CD4-positive, alpha-beta T cell treated with Interleukin-2 at 100 ng/mL for 4 hours (primary cell): ENCODE data around the gene KDM7A.

ENCODE experiments used
- DNase-seq: peaks from one replicate; pipeline ENCODE4 v3.0.0-alpha.2; 2020; ENCODE audit warnings: low spot score

Gene KDM7A, protein sequence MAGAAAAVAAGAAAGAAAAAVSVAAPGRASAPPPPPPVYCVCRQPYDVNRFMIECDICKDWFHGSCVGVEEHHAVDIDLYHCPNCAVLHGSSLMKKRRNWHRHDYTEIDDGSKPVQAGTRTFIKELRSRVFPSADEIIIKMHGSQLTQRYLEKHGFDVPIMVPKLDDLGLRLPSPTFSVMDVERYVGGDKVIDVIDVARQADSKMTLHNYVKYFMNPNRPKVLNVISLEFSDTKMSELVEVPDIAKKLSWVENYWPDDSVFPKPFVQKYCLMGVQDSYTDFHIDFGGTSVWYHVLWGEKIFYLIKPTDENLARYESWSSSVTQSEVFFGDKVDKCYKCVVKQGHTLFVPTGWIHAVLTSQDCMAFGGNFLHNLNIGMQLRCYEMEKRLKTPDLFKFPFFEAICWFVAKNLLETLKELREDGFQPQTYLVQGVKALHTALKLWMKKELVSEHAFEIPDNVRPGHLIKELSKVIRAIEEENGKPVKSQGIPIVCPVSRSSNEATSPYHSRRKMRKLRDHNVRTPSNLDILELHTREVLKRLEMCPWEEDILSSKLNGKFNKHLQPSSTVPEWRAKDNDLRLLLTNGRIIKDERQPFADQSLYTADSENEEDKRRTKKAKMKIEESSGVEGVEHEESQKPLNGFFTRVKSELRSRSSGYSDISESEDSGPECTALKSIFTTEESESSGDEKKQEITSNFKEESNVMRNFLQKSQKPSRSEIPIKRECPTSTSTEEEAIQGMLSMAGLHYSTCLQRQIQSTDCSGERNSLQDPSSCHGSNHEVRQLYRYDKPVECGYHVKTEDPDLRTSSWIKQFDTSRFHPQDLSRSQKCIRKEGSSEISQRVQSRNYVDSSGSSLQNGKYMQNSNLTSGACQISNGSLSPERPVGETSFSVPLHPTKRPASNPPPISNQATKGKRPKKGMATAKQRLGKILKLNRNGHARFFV

GRCh38 chr7:140176811-140177702 is at the start of gene KDM7A:
KDM7A (minus strand) TSS chr7:140176983; CDS start chr7:140176937, 46 bp downstream.
- DNase-seq, result peak; percentile 89

- DNase-seq, result peak; percentile 12
Measured at GRCh38 chr7:140225562-140226249, 48.9 kb upstream of the KDM7A start.

DNA sequence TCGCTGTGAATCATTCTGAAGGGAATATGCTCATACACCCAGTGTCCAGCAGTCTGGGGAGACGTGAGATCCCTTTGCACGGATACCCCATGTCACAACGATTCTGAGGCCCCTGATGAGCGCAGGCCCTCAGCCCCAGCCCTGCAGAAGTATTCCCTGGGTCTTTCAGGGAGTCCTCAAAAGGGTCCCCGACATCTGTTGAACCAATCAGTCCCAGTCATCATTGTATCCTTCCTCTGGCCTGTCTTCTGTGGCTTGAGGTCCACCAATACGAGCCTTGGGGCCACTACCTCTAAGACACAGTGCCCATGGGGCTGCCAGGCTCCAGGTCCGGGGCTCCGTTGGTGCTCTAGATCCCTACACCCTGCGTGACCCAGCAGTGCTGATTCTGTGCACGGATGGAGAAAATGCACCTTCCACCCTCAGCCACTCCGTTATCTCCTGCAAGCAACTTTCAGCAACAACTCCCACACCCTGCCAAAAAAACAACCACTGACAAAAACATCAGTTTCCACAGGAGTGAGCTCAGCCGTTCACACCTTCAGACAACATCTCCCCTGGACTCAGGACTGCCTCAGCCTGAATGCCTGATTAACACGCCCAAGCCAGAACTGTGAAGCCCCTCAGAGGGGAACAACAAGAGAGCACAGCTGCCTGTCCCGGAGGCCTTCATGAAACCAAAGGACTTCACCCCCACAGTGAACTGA is 46.9 kb upstream of the KDM7A start:
- DNase-seq, result peak; percentile 17

DNA sequence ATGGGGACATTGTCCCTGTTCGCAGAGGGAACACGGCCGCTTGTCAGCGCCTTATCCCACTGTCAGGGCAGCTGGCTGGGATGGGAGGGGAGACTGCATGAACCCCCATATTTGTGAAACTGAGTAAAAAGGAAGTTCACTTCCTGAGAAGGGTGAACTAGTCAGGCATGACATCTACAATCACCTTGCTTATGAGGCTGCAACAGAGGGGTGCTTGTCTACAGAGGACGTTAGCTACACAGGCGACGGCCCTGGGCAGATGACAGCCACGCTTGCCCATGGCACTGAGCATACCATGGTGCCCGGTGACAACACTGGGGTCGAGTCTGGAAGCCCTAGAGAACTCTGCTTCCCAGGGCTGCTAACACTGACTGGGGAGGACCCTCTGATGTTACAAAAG is 46.0 kb upstream of the KDM7A start:
- DNase-seq, result no peak

DNA sequence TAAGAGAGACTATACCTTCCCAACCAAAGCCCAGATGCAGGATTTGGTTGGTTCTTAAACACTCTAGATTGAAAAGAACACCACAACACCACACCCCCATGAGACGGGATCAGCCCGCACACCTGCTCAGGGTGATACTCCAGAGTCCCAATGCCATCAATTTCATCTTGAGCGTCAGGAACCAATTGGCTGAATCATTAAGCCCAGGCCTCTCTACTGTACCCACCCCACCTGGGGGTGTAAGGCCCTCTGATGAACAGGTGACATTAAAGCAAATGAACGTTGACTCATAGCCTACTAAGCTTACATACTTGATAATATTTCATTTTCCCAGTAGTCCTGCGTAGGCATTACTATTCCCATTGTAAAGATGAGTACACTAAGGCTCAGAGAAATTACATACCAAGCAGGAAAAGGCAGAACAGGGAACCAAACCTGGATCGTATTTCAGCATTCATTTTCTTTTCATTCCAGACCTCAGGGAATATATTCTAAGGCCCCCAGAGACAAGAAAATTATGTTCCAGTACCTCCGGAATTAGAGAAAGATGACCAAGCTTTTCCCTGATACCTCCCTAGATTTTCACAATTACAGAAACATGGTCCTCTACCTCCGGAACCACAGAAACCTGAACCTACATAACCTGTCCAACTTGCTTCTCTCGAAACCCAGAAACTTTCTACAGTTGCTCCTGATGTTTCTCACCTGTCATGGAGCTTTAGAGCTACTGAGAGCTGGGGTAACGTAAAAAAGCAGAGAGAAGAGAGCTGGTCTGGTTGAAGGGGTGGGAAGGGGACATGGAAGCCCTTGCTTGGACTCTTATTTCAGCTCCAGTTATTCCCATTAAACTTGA is 43.1 kb upstream of the KDM7A start:
- DNase-seq, result no peak

DNA sequence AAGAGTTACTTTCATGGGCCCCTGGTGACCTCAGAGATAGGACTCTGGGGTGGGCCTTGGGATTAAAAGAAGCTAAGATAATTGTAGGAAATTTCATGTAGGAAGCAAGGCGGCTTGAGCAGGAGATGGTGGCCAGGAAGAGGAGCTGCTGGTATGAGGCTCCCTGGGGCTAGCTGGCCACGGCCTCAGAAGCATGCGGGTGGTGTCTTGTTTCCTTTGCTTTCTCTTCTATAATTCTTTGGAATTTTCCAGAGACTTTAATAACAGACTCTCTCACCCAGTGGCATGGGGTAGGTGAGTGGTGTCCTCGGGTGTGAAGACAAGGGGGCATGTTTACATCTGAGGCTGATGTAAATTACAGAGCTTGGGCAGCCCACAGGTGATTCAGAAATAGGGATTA is 41.9 kb upstream of the KDM7A start:
- no peak for DNase-seq

- no peak for DNase-seq
Measured at GRCh38 chr7:140217750-140218501, 41.1 kb upstream of the KDM7A start.

GRCh38 chr7:140215281-140215680 is 38.5 kb upstream of the KDM7A start:
- DNase-seq, result no peak

GRCh38 chr7:140214075-140214684 is 37.4 kb upstream of the KDM7A start:
- DNase-seq, result no peak

DNA sequence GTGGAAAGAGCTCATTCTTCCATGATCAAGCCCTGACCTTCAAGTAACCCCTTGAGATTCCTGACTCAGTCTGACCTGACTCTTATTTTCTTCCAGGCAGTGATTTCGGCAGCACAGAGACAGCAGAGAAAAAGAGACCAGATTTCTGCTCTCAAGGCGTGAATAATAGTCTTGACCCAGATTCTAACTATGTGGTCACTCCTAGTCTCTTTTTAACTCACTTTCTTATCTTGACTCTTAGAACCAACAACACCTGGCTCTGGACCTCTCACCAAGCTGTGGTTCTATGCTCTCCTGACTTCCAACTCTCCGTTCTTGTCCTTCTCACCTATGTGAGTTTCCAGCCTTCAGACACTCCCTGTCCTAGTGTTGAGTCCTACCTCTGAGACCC is 36.9 kb upstream of the KDM7A start:
- no peak for DNase-seq

- DNase-seq, result no peak
Measured at GRCh38 chr7:140212100-140212881, 35.5 kb upstream of the KDM7A start.

DNA sequence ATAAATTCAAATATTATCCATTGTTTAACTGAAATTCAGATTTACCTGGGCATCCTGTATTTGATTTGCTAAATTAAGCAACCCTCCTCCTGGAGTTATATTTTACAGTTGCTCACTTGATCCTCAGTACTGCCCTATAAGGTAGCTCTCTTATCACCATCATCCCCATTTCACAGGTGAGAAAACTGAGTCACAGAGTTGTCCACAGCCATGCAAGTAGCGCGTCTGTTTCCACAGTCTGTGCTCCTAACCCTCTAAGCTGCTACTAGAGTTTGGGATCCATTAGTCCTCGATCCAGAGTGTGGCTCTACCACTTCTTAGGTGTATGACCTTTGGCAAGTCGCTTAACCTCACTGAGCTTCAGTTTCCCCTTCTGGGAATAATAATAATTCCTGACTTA is 34.9 kb upstream of the KDM7A start:
- no peak for DNase-seq

- DNase-seq, result peak; percentile 47
Measured at GRCh38 chr7:140209866-140210609, 33.3 kb upstream of the KDM7A start.

- DNase-seq, result no peak
Measured at GRCh38 chr7:140206616-140207389, 30.0 kb upstream of the KDM7A start.

DNA sequence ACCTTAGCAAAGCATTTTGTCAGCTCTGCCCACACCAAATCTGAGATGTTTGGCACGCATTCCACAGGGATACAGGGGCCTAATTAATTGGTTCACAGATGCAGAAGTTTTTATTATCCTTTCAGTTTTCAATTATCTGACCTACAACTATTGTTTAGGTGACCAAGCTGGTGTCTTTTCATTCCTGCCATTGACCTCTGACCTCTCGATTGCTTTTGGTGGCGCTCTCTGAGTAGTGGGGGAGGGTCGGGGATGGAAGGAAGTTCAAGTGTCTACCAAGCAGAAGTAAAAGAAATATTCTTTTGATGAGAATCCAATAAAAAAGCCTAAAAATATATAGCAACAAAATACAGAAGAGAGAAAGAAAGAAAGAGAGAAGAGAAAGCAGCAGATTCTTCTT is 28.8 kb upstream of the KDM7A start:
- DNase-seq, result no peak

DNA sequence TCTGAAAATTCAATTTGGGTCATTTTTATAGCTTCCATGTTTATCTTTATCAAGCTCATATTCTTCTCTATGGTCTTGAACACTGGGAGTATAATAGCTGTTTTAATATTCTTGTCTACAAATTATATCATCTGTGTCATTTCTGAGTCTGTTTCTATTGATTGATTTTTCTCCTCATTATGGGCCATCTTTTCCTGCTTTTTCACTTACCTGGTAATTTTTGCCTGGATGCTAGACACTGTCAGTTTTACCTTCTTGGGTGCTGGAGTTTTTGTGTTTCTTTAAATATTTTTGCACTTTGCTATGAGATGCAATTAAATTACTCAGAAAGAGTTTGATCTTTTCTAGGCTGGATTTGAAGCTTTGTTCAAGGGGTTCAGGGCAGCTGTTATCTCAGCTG is 26.8 kb upstream of the KDM7A start:
- no peak for DNase-seq
